GM21447 (cell line): ENCODE measurements around the gene STRN.
"Not testable (repeated sequence)": the region's sequence is repeated elsewhere in the genome, so short reads cannot be mapped to it uniquely, and the experiment has no call there.

Experiments used
- ATAC-seq: cut with Tn5 transposase; IDR thresholded peaks from one replicate; pipeline ENCODE4 v1.9.1; 2021; ENCODE audit not compliant: unreplicated experiment

Gene STRN

DNA sequence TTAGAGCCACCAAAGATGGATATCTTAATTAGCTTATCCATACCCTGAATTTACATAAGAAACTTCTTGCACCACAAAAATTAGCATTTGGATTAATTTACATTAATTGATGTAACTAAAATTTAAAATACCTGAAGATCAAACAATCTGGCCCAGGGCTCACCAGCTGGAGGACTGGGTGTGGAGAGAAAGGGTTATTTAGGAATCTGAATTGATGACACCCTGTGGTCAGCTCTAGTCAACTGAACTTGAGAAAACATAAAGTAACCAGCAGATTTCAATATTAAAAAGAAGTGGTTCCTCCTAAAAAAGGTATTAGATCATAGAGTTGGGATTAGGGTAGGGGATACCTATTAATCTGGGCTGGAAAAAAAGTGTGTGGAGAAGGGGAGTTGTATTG is 122.5 kb downstream of the STRN start:
- no peak for ATAC-seq

DNA sequence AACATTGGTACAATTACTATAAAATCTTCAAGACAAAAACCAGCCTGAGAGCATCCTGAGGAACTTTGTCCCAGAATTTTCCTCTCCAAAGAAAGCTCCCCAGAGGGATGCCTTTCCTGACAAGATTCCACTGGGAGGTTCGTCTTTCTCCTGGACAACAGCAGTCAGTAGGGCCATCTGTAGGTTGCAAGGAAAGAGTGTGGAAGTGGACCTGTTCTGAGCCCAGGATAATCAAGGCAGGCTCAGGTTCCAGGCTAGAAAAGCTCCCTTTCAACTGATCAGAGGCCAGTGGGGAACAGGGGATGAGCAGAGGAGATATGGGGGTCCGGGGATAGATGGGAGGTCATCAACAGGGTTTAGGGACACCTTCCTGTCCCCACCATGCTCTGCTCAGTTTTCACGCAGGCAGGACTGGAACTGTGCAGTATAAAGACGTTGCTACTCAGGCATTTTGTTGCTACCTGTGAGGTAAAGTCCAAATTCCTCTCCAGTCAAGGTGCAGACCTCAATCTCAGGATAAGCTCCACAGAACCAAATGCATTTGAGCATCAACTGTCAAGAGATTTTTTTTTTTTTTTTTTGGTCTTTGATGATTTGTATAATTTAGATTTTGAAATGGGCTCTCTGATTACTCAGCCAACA is 126.2 kb downstream of the STRN start:
- ATAC-seq: no peak

DNA sequence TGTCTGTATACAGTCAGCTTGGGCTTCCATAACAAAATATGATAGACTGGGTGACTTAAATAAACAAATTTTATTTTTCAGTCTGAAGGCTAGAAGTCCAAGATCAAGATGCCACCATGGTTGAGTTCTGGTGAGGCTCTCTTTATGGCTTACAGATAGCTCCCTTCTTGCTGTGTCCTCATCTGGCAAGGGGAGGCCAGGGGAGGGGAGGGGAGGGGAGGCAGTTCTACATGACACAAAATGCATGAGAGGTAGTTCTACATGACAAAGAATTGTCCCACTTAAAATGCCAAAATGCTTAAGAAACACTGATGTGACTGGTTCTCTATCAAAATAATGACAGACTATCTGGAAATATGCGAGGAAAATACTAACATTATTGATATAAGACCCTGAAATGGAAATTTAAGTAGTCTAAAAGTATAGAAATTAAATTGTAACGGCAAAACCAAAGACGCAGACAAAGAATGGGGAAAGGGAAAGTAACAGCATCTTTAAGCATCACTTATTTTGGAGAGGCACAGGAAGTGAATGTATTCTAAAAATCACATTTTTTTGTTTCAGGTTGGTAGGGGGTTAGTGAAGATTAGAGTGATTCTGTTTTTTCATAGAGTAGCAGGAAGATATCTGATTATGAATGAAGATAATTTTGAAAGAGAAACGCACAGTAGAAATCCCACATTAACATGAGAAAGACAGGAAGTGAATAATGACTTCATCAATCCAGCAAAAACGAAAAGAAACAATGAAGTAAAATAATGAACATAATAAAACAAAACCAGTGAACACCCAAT is 131.4 kb downstream of the STRN start:
- ATAC-seq: no peak

DNA sequence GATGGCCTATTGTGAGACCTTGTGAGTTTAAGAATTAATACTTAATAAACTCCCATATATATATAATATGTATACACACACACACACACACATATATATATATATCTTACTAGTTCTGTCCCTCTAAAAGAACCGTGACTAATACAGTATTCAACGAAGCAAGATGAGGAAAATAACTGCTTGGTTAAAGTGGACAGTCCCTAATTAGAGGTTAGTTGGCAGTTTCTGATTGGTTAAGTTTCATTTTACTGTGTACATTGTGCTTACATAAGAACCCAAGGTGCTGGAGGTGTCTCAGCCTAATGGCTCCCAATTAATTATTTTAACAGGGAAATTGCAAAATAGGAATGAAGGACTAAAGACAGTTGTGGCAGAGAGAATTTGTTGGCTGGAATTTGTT is 132.1 kb downstream of the STRN start:
- ATAC-seq: no peak

DNA sequence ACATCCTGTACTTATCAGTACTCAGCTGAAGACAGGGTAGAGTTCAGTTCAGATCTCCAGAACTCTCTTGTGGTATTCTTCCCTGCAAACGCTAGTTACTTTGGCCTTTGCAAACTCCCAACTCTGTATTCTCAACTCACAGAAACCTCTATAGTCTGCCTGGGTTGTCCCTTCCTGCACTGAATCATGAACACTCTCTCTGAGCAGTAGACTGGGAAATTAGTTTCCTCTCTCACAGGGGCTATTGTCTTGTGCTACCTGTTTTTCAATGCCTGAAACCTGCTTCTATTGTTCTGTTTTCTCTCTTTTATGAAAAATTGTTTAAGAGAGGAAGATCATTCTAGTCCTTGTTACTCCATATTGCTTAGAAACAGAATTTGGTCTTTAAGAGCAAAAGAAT is 135.2 kb downstream of the STRN start:
- ATAC-seq: no peak

DNA sequence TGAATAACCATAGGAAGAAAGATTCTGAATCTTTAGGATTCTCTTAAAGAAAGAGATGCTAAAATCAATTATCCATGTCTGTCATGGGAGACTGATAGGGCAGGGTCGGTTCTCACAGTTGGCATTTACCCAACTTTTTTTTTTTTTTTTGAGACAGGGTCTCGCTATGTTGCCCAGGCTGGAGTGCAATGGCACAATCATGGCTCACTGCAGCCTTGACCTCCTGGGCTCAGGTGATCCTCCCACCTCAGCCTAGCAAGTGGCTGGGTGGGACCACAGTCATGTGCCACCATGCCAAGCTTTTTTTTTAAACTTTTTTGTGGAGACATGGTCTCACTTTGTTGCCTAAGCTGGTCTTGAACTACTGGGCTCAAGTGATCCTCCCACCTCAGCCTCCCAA is 141.7 kb downstream of the STRN start:
- ATAC-seq: not testable (repeated sequence)

DNA sequence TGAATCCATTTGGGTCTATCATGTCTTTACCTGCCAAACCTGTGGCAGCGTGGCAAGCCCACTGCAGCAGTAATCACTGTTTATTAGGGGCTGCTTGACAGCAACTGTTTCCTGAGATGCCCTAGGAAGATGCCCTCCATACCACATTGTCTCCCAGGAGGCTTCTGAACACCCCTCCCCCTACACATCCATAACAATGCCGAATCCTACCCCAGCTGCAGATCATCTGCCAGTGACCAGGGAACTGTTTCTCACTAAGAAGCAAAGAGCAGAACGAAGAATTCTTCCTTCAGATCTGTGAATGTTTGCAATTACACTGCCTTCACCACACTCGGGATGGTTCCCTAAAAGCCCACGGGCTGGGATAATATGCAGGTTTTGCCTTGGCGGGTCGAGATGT is 142.1 kb downstream of the STRN start:
- no peak for ATAC-seq

DNA sequence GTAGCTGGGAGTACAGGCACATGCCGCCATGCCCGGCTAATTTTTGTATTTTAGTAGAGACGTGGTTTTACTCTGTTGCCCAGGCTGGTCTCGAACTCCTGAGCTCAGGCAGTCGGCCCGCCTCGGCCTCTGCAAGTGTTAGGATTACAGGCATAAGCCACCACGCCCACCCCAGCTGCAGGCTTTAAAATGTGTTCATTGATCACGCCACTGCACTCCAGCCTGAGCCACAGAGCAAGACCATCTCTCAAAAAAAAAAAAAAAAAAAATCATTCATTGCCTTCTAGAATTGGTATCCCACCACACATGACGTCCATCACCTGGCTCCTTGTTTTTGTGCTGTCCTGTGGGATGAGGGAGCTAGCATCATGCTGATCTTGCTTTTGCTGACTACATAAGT is 142.5 kb downstream of the STRN start:
- no peak for ATAC-seq

DNA sequence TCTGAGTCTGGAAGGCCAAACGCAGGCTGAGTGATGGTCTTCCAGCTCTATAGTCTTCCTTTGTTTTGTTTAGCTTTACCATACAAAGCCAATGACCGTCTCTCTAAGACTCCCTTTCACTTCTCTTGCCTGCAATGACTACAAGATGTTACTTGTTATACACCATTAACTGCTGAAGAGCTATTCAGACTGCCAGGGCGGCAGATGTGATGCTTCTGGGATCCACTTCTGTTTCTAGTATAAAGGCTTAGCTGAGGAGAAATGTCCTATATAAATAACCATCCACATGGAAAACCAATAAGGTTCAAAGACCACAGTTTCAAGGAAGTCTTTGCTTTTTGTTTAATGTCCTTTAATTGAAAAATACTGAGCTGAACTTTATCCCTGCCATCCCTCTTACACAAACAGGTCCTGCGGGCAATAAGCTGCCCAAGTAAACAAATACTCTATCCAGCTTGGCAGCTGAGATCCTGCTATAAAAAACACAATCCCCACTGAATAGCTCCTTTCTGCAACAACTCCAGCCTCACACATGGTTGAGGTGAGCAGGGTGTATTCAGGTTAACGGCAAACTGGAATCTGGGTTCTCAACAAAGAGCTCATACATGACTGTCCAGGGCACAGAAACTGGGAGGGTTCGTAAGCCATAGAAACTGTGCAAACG is 145.3 kb downstream of the STRN start:
- ATAC-seq: no peak

DNA sequence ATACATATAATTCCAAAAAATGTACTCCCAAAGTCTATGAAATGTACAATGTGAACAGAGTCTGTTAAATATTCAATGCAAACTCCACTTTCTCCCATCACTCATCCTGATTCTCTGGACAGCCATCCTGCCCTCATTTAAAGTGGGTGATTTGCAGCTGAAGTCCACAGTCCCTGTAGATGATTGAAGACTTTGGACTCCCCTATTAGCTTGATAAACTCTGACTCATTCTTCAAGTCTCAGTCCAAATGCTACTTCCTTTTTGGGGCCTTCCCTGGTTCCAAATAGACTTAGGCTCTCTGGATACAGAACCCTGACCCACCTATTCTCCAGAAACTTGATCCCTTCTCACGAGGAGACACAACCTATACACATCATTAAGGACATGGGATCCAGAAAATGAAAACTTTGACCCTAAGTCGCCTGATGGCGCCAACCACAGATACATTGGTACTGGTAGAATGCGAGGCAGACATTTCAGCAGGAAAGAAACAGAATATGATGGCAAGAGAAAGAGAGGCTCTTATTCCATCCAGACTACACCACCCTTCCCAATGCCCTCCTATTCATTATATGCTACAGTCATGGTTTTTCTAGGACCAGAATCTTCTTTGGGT is 147.1 kb downstream of the STRN start:
- ATAC-seq: no peak

DNA sequence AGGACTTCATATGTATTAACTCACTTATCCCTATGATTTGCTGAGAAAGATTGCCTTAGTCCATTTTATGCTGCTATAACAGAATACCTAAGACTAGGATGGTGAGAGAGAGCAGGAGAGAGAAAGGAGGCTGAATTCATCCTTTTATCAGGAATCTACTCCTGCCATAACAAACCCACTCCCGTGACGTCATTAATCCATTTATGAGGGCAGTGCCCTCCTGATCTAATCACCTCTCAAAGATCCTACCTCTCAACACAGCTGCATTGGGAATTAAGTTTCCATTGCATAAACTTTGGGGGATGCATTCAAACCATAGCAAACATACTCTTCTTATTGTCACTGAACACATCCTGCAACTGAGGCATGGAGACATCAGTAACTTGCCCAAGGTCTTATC is 147.8 kb downstream of the STRN start:
- no peak for ATAC-seq

DNA sequence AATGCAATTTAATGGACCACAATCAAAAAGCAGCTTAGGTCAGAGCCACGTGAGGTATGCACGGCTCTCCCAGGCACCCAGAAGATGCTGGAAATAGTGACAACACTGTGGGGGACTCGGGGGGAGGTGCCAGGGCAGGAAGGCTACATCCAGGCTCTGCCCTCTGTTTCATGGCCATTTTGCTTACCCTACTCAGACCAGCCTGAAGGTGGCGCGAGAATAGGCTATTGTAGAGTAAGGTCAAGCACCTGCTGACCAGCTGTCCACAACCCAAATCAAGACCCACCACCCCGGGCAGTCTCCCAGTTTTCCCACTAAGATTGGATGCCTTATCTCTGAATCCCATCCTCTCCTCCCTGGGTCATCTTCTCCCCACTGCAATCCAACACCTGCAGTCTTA is 154.1 kb downstream of the STRN start:
- ATAC-seq: no peak

DNA sequence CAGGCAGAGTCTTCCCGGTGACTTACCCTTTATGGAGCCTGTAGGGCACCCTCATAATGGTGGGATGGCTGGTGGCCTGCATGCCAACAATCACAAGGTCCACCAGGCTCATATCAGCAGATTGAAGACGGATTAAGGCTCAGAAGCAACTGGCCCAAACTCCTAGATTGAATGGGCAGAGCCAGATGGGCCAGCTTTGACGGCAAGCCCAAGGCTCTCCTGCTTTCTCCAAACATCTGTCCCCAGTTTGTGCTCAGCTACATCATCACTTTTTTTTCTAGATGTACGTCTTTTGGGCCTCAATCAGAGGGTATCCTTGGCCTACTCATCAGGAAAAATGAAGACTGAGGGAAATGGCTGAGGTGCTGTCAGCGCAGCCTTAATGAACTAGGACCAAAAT is 155.3 kb downstream of the STRN start:
- no peak for ATAC-seq

DNA sequence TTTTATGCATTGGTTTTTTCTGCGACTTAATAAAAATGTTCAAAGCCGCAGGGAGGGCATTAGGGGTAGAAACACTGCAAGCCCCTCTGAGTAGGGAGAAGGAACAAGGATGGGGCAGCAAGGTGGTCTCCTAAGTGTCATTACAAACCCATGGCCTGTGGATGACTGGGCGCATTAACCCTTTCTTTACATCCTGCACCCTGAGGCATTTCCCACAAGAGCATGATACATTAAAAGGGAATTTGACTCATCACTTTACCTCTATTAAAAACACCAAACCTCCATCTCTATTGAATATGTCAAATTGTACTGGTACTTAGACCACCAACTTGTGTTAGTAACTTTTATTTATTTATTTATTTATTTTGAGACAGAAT is 157.3 kb downstream of the STRN start:
- ATAC-seq: no peak

DNA sequence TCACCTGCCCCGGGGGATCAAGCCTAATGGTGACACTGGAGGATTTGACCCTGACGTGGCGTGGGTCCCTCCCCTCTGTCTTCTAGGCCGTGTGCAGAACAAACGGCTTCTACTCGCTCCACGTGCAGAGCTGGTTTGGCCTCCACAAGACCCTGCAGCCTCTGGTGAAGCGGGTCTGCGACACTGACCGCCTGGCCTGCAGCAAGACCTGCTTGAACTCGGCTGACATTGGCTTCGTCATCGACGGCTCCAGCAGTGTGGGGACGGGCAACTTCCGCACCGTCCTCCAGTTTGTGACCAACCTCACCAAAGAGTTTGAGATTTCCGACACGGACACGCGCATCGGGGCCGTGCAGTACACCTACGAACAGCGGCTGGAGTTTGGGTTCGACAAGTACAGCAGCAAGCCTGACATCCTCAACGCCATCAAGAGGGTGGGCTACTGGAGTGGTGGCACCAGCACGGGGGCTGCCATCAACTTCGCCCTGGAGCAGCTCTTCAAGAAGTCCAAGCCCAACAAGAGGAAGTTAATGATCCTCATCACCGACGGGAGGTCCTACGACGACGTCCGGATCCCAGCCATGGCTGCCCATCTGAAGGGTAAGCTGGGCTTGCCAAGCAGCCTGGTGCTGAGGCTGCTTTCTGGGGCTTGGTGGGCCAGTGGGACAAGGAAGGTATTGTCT is 157.8 kb downstream of the STRN start:
- ATAC-seq: no peak

DNA sequence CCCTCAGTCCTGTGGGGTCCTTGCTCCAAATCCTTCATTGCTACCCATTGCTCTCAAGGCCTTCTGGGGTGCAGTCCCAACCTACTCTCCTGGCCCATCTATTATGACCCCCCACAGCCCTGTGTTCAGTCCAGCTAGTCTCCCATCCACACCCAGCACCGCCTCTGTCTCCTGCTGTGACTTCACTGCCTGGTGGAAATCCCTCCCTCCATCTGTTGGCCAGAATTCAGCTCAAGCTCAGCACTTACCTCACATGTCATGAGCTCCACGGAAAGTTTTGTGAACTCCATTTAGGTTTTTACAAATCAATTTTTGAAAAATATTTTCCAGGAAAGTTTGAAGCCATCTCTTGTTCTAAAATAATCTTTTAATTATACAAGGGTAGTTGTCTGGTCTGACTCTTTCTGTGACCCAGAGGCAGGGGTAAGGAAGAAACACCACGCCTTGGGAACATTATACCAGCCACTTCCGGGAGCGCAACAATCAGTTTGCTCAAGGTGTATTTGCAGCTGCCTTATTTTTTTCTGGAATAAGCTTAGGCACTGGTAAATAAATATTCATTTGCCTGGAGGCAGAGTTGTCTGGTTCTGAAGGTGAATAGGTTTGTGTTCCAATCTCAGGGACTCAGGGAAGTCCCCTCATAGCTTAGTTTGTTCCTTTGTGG is 159.0 kb downstream of the STRN start:
- ATAC-seq: no peak

DNA sequence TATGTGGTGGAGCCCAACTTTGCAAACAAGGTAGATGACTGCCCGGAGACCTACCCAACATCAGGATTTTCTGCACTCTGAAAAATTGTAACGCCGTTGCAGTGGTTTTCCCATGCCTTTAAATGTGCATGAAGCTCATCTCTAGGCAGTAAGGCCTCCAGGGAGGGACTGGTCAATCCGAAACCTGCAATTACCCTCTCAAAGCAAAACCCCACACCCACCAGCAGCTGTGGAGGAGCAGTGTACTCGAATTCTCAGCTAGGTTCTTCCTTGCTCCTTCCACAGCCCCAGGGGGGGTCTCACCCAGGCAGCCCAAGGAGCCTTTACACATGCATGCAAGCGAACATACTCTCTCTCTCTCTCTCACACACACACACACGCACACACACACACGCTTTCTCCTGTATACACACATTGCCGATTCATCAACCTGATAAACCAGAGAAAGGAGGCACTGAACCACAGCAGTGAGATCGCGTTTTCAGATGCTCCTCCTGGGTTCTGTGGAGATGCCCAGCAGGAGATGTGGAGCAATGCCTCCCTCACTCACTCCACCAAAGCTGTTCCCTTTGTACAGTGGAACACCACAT is 160.6 kb downstream of the STRN start:
- no peak for ATAC-seq

DNA sequence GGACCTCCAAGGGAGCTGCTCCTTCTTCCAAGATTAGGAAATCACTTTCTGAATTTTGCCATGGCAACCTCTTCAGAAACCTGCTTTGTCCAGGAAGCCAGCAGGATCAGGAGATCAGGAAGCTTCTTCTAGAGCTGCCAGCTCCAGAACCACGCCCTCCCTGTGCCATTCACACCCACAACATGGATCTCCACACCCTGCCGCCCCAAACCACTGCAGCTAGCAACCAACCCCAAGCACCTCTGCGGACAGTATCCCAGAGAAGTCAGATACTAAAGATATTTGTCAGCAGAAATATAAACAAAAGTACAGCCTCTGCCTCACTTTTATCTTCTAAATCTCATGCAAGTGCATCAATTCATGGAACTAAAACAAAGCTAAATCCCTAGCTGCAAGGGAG is 163.4 kb downstream of the STRN start:
- ATAC-seq: no peak

DNA sequence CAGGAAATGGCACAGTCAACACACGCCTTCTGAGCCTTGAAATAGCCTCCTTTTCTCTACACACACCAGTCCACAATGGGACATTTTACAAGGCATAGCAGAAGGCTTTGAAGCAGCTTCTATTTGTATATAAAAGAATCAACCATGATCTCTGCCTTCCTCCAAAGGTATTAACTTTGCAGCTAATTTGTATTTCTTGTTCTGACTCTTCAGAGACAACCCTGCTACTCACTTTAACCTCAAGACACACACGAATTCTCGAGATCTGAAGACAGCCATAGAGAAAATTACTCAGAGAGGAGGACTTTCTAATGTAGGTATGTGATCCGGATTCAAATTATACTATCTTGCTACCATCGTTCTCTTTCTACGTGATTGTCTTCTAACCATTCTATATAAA is 165.2 kb downstream of the STRN start:
- no peak for ATAC-seq

DNA sequence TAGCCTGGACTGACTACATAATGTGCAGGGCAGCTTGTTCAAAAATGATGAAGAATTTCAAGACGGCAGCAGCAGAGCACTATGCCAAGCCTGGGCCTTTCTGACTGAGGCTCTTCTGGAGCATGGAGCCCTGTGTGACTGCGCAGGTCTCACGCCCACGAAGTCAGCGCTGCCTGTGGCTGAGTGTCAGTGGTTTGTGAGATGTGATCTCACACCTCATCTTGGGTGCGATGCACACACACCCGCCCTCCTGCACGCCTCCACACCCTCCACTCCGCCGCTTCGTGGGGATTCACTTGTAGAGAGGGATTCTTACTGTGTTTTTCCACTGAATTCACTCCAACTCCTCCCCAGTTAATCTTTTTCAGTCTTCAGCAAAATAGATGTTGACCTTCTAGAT is 166.0 kb downstream of the STRN start:
- no peak for ATAC-seq
